Erythroblast (primary cell): ENCODE results near the gene PLPPR4.
"Not testable (repeated sequence)": the region's sequence is repeated elsewhere in the genome, so short reads cannot be mapped to it uniquely, and the experiment has no call there.

Source experiments
- DNase-seq, 2 experiments: peaks; one replicate each; lab custom pipeline; 2025; lab: John Stamatoyannopoulos, UW
- GATA1 ChIP-seq: IDR thresholded peaks from 2 replicates; pipeline ENCODE4 v1.6.1; 2011; ENCODE audit warnings: low read depth, mild to moderate bottlenecking, control low read depth, low read length, moderate library complexity
- POLR2A ChIP-seq: IDR thresholded peaks from 2 replicates; pipeline ENCODE4 v1.6.1; 2011; ENCODE audit warnings: mild to moderate bottlenecking, low read length

Gene PLPPR4

DNA sequence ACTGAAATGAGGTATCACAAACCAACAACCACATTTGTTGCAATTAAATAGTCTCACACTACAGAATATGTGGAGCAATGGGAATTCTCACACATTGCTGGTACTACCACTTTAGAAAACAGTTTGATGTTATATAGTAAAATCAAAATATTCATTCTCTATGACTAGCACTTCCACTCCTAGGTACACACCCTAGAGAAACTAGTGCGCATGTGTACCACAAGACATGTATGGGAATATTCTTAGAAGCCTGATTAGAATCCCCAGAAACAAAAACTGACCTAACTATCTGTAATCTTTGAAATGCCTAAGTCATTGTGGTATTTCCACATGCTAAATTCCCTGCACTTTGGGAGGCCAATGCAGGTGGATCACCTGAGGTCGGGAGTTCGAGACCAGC, 18.1 kb upstream of the PLPPR4 start:
- TF ChIP-seq POLR2A = no peak
- no peak for TF ChIP-seq GATA1
- no peak for DNase-seq

DNA sequence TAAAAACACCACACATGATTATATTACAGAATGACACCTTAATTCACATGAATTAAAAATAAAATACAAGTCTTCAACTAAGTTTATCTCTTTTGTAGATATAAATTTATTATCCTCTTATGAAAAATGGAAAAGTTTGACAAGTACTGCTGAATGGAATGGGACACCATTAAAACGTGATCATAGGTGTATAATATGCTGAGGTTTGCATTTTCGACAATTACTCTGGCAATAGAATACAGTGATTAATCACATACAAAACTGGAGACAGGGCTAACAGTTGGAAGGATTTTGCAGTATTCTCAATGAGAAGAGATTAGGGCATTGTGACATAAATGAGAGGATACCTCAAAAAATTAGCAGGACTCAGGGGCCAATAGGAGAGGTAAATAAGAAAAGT, 17.1 kb upstream of the PLPPR4 start:
- DNase-seq = no peak

DNA sequence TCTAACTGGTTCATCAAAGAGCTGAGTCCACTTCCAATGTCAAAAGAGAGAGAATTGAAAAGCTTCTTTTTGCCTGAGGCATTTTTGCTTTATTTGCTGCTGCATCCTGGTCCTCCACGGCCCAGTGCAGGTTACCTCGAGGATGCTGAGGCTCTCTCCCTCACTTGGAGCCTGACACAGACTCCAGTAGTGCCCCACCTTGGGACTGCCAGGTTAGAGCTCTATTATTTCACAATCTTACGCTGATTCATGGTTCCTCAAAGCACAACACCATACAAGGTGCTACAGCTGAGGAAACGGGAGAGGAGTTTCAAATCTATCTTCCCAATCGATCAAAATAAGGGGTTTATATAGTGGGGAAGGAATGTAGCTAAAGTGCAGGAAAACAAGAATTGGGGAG, 13.6 kb upstream of the PLPPR4 start:
- DNase-seq = no peak
- TF ChIP-seq POLR2A (no peak), GATA1 (no peak)

More for the DNA sequence above, 17.1 kb upstream of the PLPPR4 start:
- no peak for TF ChIP-seq POLR2A
- no peak for TF ChIP-seq GATA1

DNA sequence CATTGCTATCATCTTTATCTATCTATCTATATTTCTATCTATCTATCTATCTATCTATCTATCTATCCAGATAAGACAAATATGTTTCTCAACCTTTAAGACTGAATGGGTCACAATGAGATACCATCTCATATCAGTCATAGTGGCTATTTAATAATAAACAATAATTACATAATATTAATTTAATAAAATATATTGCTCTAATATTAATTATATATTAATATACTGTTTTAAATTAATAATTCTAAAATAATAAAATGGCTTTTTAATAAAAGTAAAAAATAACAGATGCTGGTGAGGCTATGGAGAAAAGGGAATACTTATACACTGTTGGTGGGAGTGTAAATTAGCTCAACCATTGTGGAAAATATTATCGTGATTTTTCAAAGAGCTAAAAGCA, 13.0 kb upstream of the PLPPR4 start:
- no peak for TF ChIP-seq POLR2A
- no peak for TF ChIP-seq GATA1
- DNase-seq = no peak

DNA sequence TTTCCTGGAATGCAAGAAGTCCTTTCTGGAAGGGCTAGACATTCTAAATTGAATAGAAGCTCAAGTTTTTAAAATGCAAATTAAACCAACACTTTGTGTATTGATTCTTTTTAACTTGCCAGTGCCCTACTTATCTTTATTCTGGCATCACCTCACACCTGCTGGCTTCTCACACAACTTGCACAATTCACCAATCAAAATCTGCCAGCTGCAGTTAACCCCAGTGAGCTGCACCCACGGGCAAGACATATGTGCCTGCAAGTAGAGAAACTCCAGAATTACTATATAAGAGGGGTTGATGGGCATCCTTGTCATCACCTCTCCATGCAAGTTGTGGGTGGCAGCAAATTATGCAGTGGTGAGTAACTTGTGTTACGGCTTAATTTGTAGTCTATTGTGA, 11.7 kb upstream of the PLPPR4 start:
- no peak for DNase-seq
- TF ChIP-seq POLR2A (no peak), GATA1 (no peak)

DNA sequence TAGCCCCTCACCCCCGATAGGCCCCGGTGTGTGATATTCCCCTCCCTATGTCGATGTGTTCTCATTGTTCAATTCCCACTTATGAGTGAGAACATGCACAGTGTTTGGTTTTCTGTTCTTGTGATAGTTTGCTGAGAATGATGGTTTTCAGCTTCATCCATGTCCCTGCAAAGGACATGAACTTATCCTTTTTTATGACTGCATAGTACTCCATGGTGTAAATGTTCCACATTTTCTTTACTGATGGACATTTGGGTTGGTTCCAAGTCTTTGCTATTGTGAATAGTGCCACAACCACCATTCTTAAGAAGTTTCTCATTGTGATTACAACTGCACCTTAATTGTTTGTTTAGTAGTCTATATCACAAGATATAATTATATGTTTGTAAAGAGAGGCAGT, 3.9 kb upstream of the PLPPR4 start:
- DNase-seq = not testable (repeated sequence)

DNA sequence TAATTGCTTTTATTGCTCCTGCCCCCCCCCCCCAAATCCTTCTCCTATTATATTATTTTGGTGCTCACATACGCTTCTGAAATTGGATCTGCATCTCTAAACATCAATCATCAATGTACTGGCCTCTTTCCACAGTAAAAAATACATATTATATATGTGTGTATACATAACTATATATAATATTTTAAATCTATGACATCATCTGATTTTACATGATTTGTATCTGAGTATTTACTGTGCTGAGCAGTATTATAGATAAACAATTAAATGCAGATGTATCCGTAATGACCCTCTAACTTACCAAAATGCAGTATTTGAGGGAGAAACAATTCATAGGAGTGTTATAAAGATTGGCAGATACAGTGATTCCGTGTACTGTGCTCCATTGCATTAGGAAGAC, 832 bp downstream of the PLPPR4 start:
- TF ChIP-seq POLR2A (no peak), GATA1 (no peak)
- no peak for DNase-seq

DNA sequence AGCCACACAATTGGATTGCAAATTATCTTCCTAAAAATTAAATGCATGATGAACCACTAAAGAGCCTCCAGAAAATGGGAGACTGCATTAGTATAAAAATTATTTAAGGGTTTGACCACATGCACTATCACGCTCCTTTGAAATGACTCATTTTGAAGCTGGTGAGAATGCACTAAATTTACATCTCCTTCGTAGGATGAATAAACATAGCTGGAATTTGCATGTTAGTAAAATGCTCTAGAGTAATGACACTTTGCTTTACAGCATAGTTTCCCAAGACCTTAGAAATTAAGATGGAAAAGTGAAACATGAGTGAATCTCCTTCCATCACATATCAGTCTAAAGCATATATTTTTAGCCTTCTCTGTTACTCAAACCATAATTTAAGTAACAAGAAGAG, 2.4 kb downstream of the PLPPR4 start:
- TF ChIP-seq POLR2A (no peak), GATA1 (no peak)
- no peak for DNase-seq

DNA sequence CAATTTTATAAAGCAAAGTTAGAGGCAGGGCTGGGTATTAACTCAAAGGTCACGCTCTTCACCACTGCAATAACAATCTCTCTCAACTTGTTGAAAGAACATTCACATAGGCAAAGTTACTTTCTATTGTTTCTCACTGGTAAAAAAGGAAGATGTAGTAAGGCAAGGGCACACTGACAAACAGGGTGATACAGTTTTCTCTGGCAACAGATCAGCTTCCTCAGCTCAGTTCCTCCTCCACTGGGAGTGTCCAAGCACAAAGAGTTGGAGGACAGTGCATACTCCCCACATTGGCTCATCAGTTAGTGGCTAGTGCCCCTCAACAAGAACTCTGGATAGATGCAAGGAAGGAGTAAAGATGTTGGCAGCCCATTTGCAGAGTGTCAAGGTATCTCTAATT, 3.7 kb downstream of the PLPPR4 start:
- DNase-seq = no peak
- no peak for TF ChIP-seq POLR2A
- TF ChIP-seq GATA1 = no peak

DNA sequence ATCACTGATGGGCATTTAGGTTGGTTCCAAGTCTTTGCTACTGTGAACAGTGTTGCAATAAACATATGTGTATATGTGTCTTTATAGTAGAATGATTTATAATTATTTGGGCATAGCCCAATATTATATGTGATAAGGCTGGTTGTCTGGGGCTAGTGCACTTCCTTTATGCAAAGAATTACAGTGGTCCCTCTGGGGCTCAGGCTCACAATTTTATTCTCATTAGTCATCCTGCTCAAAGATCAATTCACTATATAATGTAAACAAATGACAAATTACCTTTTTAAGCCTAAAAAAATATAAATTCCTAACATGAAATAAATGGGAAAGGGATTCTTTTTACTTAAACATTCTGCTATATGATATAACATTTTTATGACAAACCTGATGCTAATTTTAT, 5.0 kb downstream of the PLPPR4 start:
- DNase-seq = no peak
- TF ChIP-seq GATA1 (no peak), POLR2A (no peak)

DNA sequence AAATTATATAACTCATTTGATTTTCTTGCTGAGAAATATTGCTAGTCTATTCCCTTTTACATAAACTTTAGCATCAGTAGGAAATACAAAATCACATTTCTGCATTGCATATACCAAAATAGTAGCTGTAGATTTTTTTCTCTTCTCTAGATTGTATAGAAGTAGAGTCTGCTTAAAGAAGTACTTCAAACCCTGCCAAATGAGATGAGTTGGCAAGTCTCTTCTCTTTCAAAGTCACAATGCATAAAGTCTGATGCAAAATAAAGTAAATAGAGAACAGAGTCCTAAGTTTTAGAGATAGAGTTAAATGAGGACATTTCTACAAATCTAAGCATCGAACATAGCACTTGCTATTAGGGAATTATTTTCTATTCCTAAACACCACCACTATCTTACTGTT, 6.4 kb downstream of the PLPPR4 start:
- TF ChIP-seq GATA1 = no peak
- no peak for TF ChIP-seq POLR2A
- DNase-seq = no peak

DNA sequence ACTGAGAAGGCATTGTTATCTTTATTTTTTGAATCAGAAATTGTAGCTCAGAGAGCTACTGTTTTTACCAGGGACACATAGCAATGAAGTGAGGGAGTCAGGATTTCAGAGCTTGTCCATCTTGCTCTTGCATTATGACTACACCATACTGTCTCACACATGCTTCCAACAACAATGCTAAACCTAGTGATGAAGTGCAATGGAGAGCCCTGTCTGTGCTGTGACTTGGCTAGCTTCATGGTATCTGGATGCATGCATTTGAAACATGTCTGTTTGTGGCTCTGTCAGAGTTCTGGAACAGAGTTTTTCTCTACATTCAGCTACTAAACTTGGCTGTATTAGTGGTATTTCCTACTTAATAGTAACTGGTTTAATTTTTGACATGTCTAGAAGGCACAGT, 7.0 kb downstream of the PLPPR4 start:
- no peak for DNase-seq
- no peak for TF ChIP-seq POLR2A

DNA sequence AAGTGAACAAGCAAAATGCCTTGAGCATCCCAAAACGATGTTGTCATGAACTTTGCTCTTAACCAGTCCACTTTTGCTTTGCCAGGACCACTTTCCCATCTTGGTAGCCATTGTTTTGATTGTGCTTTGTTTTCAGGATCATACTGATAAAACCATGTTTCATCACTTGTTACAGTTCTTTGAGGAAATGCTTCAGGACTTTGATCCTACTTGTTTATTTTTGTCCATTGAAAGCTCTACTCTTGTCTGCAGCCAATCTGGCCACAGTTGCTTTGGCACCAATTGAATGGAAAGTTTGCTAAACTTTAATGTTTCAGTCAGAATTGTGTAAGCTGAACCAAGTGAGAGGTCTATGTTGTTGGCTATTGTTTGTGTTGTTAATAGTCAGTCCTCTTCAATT, 12.8 kb downstream of the PLPPR4 start:
- TF ChIP-seq GATA1 (no peak), POLR2A (no peak)
- DNase-seq = no peak

DNA sequence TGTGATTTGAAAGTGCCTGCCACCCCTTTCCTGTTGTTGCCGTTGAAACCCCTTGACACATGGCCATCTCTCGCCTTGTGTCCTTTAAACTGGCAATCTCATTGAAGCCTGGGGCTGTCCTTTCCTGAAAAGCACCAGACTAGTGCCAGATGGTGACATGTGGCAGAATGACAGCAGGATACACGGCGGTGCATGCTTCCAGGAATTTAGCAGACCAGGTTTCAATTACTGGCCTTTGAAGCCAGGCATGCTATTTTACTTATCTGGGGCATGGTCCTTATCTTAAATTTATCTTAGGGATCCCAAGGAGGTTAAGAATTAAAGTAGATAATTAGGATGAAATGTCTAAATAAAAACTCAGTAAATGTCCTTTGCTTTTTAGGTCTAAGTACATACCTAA, 15.2 kb downstream of the PLPPR4 start:
- no peak for DNase-seq
- no peak for TF ChIP-seq POLR2A
- no peak for TF ChIP-seq GATA1

DNA sequence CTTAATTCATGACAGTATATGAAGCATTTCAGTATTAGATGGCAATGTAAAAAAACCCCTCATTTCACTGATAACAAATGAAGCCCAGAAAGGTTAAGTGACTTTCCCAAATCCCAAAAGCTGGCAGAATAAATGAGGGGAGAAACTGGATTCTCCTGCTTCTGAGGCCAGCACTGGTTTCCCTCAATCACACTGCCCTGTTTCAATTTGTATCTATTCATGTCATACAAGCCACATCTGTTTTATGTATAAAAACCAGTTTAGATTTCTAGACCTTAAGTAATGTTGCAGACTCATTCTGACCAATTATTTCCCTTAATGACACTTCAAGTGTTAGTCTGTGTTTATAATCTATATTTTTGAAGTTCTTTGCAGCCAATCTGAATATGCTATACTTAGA, 16.8 kb downstream of the PLPPR4 start:
- TF ChIP-seq POLR2A = no peak
- no peak for TF ChIP-seq GATA1
- DNase-seq = no peak

DNA sequence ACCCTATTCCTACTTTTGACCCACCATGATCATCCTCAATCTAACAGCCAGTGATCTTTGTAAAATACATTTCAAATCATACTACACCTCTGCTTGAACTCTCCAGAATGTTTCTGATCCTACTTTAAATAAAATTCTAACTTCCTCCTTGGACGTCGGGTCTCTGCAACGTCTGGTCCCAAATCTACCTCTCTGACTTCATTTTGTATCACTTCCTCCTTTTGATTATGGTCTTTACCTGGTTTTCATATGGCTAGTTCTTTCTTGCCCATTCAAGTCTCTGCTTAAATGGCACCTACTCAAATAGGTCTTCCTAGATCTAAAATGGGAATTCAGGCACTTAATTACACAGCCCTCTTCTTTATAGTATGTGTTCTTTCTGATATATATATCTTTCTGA, 18.2 kb downstream of the PLPPR4 start:
- TF ChIP-seq POLR2A = no peak
- no peak for TF ChIP-seq GATA1
- no peak for DNase-seq

DNA sequence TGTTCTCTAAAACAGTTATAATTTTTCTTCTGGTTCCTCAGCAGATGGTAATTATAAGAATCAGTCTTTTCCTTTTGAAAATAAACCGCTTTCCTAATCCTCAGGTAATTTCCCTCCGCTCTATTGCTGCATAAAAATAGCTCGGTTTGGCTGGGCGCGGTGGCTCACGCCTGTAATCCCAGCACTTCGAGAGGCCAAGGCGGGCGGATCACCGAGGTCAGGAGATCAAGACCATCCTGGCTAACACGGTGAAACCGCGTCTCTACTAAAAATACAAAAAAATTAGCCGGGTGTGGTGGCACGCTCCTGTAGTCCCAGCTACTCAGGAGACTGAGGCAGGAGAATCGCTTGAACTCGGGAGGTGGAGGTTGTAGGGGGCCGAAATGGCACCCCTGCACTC, 19.2 kb downstream of the PLPPR4 start:
- not testable (repeated sequence) for DNase-seq
